Measurements from ENCODE around the gene M1AP. TPM values are rescaled to one million over a fixed set of nuclear protein-coding genes. Genes with fewer than 3 reads are reported as not detected.
A peak's percentile ranks its signal among the peaks of the same experiment; 100 is the strongest.

The M1AP gene
- total RNA-seq, 1 experiment from 2014 or later = not detected

DNA sequence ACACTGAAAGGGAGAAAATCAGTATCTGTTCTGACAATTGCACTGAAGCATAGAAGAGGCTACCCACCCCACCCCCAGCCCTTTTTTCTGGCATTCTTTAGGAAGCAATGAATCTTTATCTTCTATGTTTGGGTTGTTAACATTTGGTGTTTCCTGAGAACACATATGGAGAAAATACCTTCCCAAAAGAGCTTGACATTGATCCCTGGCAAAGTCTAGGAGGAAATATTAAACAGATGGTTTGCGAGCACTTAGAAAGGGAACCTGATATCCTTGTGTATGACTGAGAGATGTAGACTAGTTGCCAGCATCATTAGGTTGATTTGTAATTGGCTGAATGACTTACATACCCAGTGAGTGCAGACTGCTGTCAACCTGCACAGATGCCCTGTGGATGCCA lies 50.7 kb downstream of the M1AP start:
- no peak for DNase-seq (ENCODE audit: low read depth)

DNA sequence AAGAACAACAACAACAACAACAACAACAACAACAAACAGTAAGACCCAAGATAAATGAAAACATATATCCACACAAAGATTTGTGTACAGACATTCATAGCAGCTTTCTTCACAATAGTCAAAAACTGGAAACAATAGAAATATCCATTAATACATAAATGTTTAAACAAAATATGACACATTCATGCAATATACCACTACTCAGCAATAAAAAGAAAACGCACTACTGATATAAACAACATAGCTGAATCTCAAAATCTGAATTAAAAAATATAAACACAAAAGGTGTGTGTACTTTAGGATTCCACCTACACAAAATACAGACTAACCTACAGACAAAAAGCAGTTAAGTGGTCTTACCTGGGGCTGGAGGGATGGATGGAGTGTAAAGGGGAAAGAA lies 51.5 kb downstream of the M1AP start:
- DNase-seq (ENCODE audit: low read depth) = no peak

DNA sequence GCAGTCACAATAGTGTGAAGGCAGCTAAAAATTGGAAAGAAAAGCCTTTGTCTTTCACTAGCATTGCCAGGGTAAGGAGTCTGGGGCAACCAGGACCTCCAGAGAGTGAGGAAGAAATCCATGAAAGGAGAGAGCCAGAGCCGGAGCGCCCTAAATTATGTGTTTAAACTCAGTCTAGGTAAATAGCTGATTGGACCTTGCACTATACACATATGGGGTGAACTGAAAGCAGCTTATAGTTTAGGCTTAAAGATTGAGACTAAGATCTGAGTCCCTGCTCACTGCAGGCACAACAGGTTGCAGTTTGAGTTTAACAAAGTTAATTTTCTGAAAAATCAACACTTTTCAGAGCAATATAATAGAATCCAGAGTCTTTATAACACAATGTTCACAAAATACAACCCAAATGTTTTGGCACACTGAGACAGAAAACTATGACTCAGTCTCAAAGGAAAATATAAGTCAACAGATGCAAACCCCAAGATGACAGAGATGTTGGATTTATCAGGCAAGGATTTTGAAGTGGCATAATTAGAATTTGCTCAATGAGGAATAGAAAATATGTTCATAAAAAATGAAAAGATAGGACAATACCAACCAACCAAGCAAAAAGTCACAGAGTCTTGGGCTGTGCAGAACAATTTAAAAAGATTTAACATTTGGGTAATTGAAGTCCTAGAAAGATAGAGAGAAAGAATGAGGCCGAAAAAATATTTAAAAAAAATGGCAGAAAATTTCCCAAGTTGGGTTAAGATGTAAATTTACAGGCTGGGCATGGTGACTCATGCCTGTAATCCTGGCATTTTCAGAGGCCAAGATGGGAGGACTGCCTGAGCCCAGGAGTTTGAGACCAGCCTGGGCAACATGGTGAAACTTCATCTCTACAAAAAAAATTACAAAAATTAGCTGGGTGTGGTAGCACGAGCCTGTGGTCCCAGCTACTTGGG lies 54.0 kb downstream of the M1AP start:
- DNase-seq (ENCODE audit: low read depth) = no peak

- no peak for DNase-seq (ENCODE audit: low read depth)
Measured at GRCh38 chr2:74588664-74589063, 59.5 kb downstream of the M1AP start.

DNA sequence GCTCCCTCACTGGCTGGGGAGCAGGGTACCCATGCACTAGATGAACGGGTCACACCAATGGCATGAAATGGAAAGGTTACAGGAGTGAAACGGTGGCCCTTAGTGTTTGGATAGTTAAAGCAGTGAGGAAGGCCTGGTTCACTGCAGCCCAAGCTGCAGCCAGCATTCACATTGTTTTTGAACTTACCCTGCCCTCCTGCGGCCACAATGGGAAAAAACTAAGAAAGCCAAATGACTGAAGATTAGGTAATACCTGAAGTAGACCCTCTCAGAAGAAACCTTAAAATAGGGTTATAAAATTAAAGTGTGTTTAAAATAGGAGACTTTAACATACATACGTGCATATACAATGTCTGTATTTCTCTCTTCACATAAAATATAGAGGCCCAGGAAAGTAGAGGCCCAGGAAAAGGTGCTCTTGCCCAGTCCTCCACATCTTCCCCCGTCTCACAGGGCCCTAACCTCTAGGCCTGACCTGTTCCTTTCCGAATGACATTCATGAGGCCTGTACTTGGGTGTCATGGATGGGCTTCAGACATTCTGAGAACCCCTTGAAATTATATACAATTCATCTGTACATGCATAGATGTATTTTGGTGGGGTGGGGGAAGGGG lies 60.4 kb downstream of the M1AP start:
- DNase-seq (ENCODE audit: low read depth) = peak; percentile 71

- DNase-seq (ENCODE audit: low read depth) = no peak
Measured at GRCh38 chr2:74585406-74586185, 62.5 kb downstream of the M1AP start.

- DNase-seq (ENCODE audit: low read depth) = no peak
Measured at GRCh38 chr2:74584088-74584645, 64.0 kb downstream of the M1AP start.

- peak; percentile 59 for DNase-seq (ENCODE audit: low read depth)
Measured at GRCh38 chr2:74583504-74583903, 64.6 kb downstream of the M1AP start.

DNA sequence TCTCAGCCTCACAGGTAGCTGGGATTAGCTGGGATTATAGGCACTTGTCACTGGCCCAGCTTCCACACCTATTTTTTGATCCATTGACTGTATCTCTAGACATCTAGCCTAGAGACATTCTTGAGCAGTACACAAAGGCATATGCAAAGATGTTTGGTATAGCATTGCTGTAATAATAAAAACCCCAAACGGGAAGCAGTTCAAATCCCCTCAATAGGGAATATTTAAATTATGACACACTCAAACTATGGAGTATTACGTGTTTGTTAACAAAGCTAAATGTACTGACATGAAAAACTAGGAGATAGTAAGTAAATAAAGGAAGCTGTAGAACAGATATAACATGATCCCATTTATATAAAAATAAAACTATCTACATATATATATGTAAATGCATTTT lies 65.9 kb downstream of the M1AP start:
- no peak for DNase-seq (ENCODE audit: low read depth)

GRCh38 chr2:74581463-74581862 lies 66.7 kb downstream of the M1AP start:
- DNase-seq (ENCODE audit: low read depth) = no peak

DNA sequence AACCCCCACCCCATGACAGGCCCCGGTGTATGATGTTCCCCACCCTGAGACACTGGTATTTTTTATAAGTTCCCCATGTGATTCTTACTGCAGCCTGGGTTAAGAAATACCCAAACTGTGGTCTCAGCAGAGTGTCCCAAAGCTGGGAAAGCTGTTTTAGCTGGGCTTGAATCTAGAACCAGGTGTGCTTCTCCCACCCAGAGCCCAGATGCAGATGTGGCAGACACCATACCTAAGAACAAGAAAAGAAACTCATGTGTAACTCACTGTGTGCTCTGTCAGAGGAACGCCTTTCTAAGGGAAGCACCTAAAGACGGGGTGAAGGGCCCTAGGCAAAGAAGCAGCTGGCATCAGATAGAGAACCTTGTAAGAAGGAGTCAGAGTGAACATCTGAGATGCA lies 69.7 kb downstream of the M1AP start:
- no peak for DNase-seq (ENCODE audit: low read depth)

DNA sequence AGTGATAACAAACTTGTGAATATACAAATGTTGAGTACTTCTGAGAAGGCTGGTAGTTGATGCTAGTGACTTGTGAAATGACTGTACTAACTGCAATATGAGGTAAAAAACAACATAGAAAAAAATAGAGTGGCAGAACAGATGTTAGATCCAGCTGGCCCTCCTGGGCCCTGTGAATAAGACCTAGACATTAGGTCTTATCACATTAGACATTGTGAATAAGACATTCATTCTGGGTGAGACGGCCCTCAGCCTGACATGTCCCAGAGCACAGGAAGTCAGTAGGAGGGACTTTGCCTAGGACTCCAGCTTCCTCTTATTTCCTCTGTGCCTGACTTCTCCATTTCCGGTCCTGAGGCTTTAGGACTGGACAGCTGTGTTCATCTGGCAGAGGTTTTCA lies 70.7 kb downstream of the M1AP start:
- DNase-seq (ENCODE audit: low read depth) = no peak

- DNase-seq (ENCODE audit: low read depth) = no peak
Measured at GRCh38 chr2:74576863-74577229, 71.3 kb downstream of the M1AP start.

- no peak for DNase-seq (ENCODE audit: low read depth)
Measured at GRCh38 chr2:74576211-74576862, 71.8 kb downstream of the M1AP start.

DNA sequence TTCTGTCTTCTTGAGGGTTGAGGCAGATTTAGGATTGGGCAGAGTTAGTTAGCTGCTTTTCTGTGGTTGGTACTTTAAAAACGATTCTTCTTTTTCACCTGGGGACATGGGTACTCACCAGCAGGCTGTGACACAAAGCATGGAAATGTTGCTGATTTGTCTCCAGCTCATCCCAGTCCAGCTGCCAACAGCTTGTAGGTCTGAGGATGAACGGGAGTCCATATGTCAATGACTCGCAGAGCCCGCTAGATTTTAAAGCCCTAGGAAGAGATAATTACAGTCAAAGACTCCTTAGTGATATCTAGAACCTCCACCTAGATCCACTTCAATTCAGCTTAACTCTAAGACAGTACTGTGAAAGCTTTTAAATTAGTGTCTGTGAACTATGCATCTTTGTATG lies 72.8 kb downstream of the M1AP start:
- no peak for DNase-seq (ENCODE audit: low read depth)

- peak; percentile 68 for DNase-seq (ENCODE audit: low read depth)
Measured at GRCh38 chr2:74573747-74574562, 74.2 kb downstream of the M1AP start.

DNA sequence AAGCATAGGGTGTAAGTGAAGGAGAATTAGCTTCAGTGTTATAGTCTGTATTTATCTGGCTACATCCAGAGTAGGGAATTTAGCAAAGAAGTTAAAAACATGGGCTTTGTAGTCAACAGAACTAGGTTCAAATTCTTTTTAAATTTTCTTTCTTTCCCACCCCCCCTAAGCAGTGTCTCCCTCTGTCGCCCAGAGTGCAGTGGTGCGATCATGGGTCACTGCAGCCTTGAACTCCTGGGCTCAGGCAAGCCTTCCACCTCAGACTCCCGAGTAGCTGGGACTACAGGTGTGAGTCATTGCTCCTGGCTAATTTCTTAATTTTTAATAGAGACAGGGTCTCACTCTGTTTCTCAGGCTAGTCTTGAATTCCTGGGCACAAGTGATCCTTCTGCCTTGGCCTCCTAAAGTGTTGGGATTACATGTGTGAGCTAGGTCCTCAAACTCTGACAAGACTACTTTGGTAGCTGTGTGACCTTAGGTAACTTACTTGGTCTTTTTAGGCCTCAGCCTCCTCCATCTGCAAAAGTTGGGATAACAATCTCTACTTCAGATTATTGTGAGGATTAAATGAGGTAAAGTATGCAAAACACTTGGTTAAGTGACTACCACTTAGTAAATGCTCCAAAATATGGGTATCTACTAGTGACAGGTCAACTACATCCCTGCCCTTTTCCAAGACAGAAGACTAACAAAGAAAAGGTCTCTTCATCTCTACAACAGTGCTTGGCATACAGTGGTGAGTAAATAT lies 75.8 kb downstream of the M1AP start:
- DNase-seq (ENCODE audit: low read depth) = no peak

- no peak for DNase-seq (ENCODE audit: low read depth)
Measured at GRCh38 chr2:74571058-74571457, 77.1 kb downstream of the M1AP start.

DNA sequence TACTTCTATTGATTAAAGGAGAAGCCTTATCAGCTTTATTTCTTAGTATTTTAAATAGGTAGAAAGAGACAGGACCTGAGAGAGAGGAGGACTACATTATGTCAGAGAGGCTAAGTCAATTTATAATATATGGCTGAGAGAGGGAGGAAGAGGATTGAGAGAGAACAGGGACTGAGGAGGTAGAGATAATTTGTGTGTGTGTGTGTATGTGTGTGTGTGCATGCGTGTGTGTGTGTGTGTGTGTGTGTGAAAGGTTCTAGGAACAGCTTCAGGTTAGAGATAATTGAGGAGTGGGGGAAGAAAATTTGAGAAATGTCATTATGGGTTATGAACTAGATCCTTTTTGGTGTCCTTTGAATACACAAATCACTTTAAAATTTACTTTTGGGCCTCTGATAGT lies 78.4 kb downstream of the M1AP start:
- no peak for DNase-seq (ENCODE audit: low read depth)

DNA sequence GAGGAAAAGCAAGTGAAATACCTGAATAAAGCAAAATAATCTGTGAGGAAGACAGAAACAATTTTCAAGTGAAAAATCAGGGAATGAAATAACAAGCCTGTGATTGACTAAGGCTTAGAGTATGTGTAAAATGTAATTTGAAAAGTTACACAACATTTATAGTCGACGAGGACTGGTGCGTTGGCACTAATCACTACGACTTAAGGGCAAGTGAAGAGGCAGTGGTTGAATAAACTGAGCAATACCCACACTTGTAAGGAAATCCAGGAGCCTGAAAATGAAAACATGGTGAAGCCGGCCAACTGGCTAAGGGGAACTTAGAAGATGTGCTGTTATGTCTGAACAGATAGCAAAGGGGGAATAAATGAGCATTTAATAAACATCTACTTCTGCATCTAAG lies 80.2 kb downstream of the M1AP start:
- peak; percentile 68 for DNase-seq (ENCODE audit: low read depth)

All from Daoy (cell line).